ENCODE data around the gene CRYGA. TPM values are rescaled to one million over a fixed set of nuclear protein-coding genes. Genes with fewer than 3 reads are reported as not detected.

Gene CRYGA
- total RNA-seq, 2 experiments from 2014 or later: not detected

Other genes with a start within 250 kb of the CRYGA start
- gene PLEKHM3, start 138.1 kb downstream of the CRYGA start, total RNA-seq: 10 to 100 TPM; 10.9 to 11.3 TPM
- not detected for gene CRYGD, start 39.1 kb downstream of the CRYGA start, total RNA-seq
- gene CRYGC, start 33.8 kb downstream of the CRYGA start, total RNA-seq: not detected
- not detected for gene CRYGB, start 17.4 kb downstream of the CRYGA start, total RNA-seq
- gene C2orf80, start 26.4 kb upstream of the CRYGA start, total RNA-seq: not detected
- gene IDH1, start 91.5 kb upstream of the CRYGA start, total RNA-seq: 1 to 10 TPM; 3.0 to 4.0 TPM
- gene PIKFYVE, start 102.7 kb upstream of the CRYGA start, total RNA-seq: 10 to 100 TPM; 27.7 to 29.1 TPM
- not detected for gene PTH2R, start 243.2 kb upstream of the CRYGA start, total RNA-seq

Measured in CD8-positive, alpha-beta T cell (primary cell).